Activated CD4-positive, alpha-beta T cell treated with anti-CD3 and anti-CD28 coated beads for 4 hours (primary cell): Measurements from ENCODE around the gene KCNK5.

ENCODE experiments used
- DNase-seq, 2 donors: peaks; one replicate each; pipeline ENCODE4 v3.0.0-alpha.2; 2020

The KCNK5 gene

GRCh38 chr6:39170860-39171259 is 58.4 kb downstream of the KCNK5 start:
- no peak for DNase-seq

GRCh38 chr6:39170389-39170788 is 58.9 kb downstream of the KCNK5 start:
- DNase-seq = no peak

- DNase-seq = no peak
Measured at GRCh38 chr6:39169448-39170344, 59.6 kb downstream of the KCNK5 start.

GRCh38 chr6:39167866-39168625 is 61.2 kb downstream of the KCNK5 start:
- DNase-seq = no peak

- no peak for DNase-seq
Measured at GRCh38 chr6:39167321-39167720, 62.0 kb downstream of the KCNK5 start.

- DNase-seq = no peak
Measured at GRCh38 chr6:39166912-39167290, 62.4 kb downstream of the KCNK5 start.

- DNase-seq = peak; percentile 79 to 84
Measured at GRCh38 chr6:39166189-39166911, 62.9 kb downstream of the KCNK5 start.

- no peak for DNase-seq
Measured at GRCh38 chr6:39157511-39157910, 71.8 kb downstream of the KCNK5 start.

- no peak for DNase-seq
Measured at GRCh38 chr6:39156801-39157200, 72.5 kb downstream of the KCNK5 start.

GRCh38 chr6:39154705-39155104 is 74.6 kb downstream of the KCNK5 start:
- no peak for DNase-seq

GRCh38 chr6:39153766-39154397 is 75.4 kb downstream of the KCNK5 start:
- DNase-seq = no peak

GRCh38 chr6:39152262-39152661 is 77.0 kb downstream of the KCNK5 start:
- DNase-seq = no peak

GRCh38 chr6:39151211-39151610 is 78.1 kb downstream of the KCNK5 start:
- DNase-seq = no peak

- no peak for DNase-seq
Measured at GRCh38 chr6:39144481-39145173, 84.6 kb downstream of the KCNK5 start.

- DNase-seq = peak; percentile 23 to 36
Measured at GRCh38 chr6:39143238-39143930, 85.9 kb downstream of the KCNK5 start.

GRCh38 chr6:39140556-39141167 is 88.6 kb downstream of the KCNK5 start:
- DNase-seq = no peak
